NB4 (cell line): ENCODE measurements around the gene CWC27.

Experiments
- DNase-seq: peaks from one replicate; pipeline ENCODE4 v3.0.0; 2010; ENCODE audit warnings: low read depth
- H3K4me3 ChIP-seq: one replicate; pipeline ENCODE4 v1.5.1; 2011; ENCODE audit warnings: mild to moderate bottlenecking, low read depth, low read length, moderate library complexity
- CTCF ChIP-seq: IDR thresholded peaks from one replicate; pipeline ENCODE4 v1.5.1; 2012; ENCODE audit warnings: low read depth, low read length
- MAX ChIP-seq: IDR thresholded peaks from 2 replicates; pipeline ENCODE4 v1.6.1; 2011; ENCODE audit warnings: low read depth, low read length
- MYC ChIP-seq: IDR thresholded peaks from 2 replicates; pipeline ENCODE4 v1.6.1; 2011; ENCODE audit warnings: low read depth, low read length
- POLR2A ChIP-seq: IDR thresholded peaks from 2 replicates; pipeline ENCODE4 v1.6.1; 2011; ENCODE audit warnings: mild to moderate bottlenecking; ENCODE audit not compliant: insufficient read length; ENCODE audit errors: extremely low read depth

Gene CWC27

GRCh38 chr5:64789457-64789856, 20.7 kb downstream of the CWC27 start:
- DNase-seq, result no peak
- H3K4me3 ChIP-seq, result no peak overlapping the region
- TF ChIP-seq MYC (no peak), POLR2A (no peak), MAX (no peak), CTCF (no peak)

- H3K4me3 ChIP-seq, result no peak overlapping the region
- DNase-seq, result no peak
- TF ChIP-seq CTCF (no peak), MAX (no peak), POLR2A (no peak), MYC (no peak)
Measured at GRCh38 chr5:64790210-64790609, 21.5 kb downstream of the CWC27 start.

GRCh38 chr5:64792469-64792868, 23.7 kb downstream of the CWC27 start:
- TF ChIP-seq POLR2A, result no peak
- no peak for TF ChIP-seq MAX
- no peak for TF ChIP-seq CTCF
- TF ChIP-seq MYC, result no peak

GRCh38 chr5:64794053-64794770, 25.5 kb downstream of the CWC27 start:
- DNase-seq, result no peak
- no peak overlapping the region for H3K4me3 ChIP-seq
- TF ChIP-seq CTCF (no peak), MYC (no peak), POLR2A (no peak), MAX (no peak)

More at GRCh38 chr5:64792469-64792868, 23.7 kb downstream of the CWC27 start:
- no peak for DNase-seq
- H3K4me3 ChIP-seq, result no peak overlapping the region

GRCh38 chr5:64796301-64796700, 27.6 kb downstream of the CWC27 start:
- H3K4me3 ChIP-seq, result no peak overlapping the region
- DNase-seq, result no peak
- TF ChIP-seq CTCF, result no peak
- TF ChIP-seq MAX, result no peak
- TF ChIP-seq POLR2A, result no peak
- no peak for TF ChIP-seq MYC
